NCI-H2196 (cell line): ENCODE measurements around the gene FBXO4.
"Not testable (repeated sequence)": the region's sequence is repeated elsewhere in the genome, so short reads cannot be mapped to it uniquely, and the experiment has no call there.

Experiments used
- DNase-seq: peaks from one replicate; lab custom pipeline; 2025; ENCODE audit not compliant: unreplicated experiment; lab: John Stamatoyannopoulos, UW

The FBXO4 gene

DNA sequence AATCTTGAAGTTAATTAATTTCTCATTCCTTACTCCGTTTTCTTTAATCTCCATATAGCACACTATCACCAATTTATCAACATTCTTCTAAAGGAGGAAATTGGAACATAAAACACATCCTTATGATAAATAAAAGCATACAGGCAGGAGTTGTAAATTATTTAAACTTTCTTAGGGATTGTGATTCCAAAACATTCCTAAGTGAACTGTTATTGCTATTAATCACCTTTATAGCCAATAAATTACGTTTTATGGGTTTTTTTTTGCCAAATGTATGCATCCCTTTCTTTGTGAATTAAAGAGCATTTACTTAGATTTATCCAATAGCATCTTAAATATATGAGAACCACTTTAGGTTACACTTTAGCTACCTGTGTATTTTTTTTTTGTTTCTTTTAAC, 55.3 kb downstream of the FBXO4 start:
- DNase-seq = no peak

DNA sequence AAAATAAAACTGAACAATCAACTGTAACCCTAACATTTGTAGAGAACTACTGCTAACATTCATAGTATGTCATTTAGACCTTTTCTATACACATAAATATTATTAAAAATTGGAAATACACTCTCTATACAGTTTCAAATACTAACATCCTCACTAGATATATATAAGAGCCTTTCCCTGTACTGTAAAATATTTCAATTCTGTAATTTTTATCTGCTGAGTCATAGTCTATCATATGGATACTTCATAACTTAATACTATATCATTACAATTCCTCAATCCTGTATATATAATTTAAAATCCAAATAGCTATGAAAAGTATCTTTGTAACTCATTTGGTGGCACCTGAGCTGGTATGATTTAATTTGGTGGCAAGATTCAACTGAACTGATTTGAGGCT, 55.8 kb downstream of the FBXO4 start:
- DNase-seq = no peak

- DNase-seq = not testable (repeated sequence)
Measured at GRCh38 chr5:41982858-41983257, 57.8 kb downstream of the FBXO4 start.

DNA sequence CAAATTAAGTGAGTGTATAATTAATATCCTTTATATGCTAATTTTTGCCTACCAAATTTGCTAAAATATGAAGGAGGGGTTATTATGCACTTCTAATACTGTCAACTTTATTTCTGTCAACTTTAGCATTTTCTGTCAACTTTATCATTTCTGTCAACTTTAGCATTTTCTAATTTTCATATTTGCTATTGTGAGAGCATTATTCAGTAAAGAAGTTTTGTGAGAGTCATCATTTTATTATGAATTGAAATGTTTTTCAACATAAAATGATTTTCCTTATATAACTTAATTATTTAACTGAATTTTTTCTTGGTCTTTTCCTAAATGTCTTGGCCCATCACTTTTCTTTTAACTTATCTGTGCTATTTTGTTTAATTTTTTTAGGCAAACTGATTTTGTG, 58.2 kb downstream of the FBXO4 start:
- DNase-seq = no peak

- no peak for DNase-seq
Measured at GRCh38 chr5:41985945-41986695, 61.0 kb downstream of the FBXO4 start.
